ENCODE measurements around the gene MUS81. TPM values are rescaled to one million over a fixed set of nuclear protein-coding genes. Genes with fewer than 3 reads are reported as not detected.

MUS81 gene
- total RNA-seq, 1 donor from 2014 or later: 71.8 TPM

- no peak for DNase-seq (ENCODE audit: low read depth)
- H3K4me3 ChIP-seq (ENCODE audit: low read depth, low read length): no peak overlapping the region
- TF ChIP-seq CTCF (conservative IDR thresholded peaks at IDR 0.05; ENCODE audit: low read depth, low read length): no peak
These were observed 2.0 kb downstream of the MUS81 start for GRCh38 chr11:65862191-65862735.

- TF ChIP-seq CTCF (conservative IDR thresholded peaks at IDR 0.05; ENCODE audit: low read depth, low read length): no peak
- H3K4me3 ChIP-seq (ENCODE audit: low read depth, low read length): no peak overlapping the region
- no peak for DNase-seq (ENCODE audit: low read depth)
These were observed 3.0 kb downstream of the MUS81 start for GRCh38 chr11:65862941-65863888.

GRCh38 chr11:65863889-65864705 is 3.9 kb downstream of the MUS81 start:
- no peak for TF ChIP-seq CTCF (conservative IDR thresholded peaks at IDR 0.05; ENCODE audit: low read depth, low read length)
- no peak for DNase-seq (ENCODE audit: low read depth)
- H3K4me3 ChIP-seq (ENCODE audit: low read depth, low read length): no peak overlapping the region

GRCh38 chr11:65864706-65865471 is 4.7 kb downstream of the MUS81 start:
- no peak overlapping the region for H3K4me3 ChIP-seq (ENCODE audit: low read depth, low read length)
- no peak for DNase-seq (ENCODE audit: low read depth)
- TF ChIP-seq CTCF (conservative IDR thresholded peaks at IDR 0.05; ENCODE audit: low read depth, low read length): no peak

GRCh38 chr11:65865550-65866172 is 5.4 kb downstream of the MUS81 start:
- DNase-seq (ENCODE audit: low read depth): no peak
- H3K4me3 ChIP-seq (ENCODE audit: low read depth, low read length): no peak overlapping the region
- TF ChIP-seq CTCF (conservative IDR thresholded peaks at IDR 0.05; ENCODE audit: low read depth, low read length): no peak
